GM12878 (cell line): ENCODE measurements around the gene MINDY3. TPM values are rescaled to one million over a fixed set of nuclear protein-coding genes. Genes with fewer than 3 reads are reported as not detected.

ENCODE experiments used
- ATAC-seq: fragments of 200-7000 bp; cut with Tn5 transposase; 3 replicates; pipeline ENCODE4 v1.9.1; 2020; ENCODE audit warnings: mild to moderate bottlenecking, moderate library complexity
- BruUV-seq: library from RNA; stranded (reverse); fragments of 400-500 nt; replicated peaks from 2 replicates; lab custom pipeline; 2021; lab: Mats Ljungman, UMichigan
- CTCF ChIA-PET: fragments of 300-600 bp; sonication (Branson Sonifier 250); formaldehyde crosslinking; extraction: SDS; loops from one replicate; lab custom pipeline; 2021; ENCODE audit warnings: inconsistent platforms; lab: Yijun Ruan, JAX
- POLR2A ChIA-PET: fragments of 350-600 bp; formaldehyde crosslinking; extraction: SDS; loops from one replicate; lab custom pipeline; 2021; ENCODE audit warnings: inconsistent platforms; lab: Charles Lee
- RAD21 ChIA-PET: fragments of 300-600 bp; sonication (Branson Sonifier 250); formaldehyde crosslinking; loops from one replicate; lab custom pipeline; 2023; ENCODE audit warnings: antibody characterized with exemption; ENCODE audit not compliant: unreplicated experiment; lab: Charles Lee
- SMC1A ChIA-PET: fragments of 300-600 bp; sonication (Branson Sonifier 250); formaldehyde crosslinking; loops from one replicate; lab custom pipeline; 2023; ENCODE audit not compliant: unreplicated experiment, uncharacterized antibody; lab: Charles Lee
- DNase-seq: peaks from one replicate; pipeline ENCODE4 v3.0.0-alpha.2; 2011; ENCODE audit warnings: low read depth, low spot score
- FAIRE-seq: peaks from 3 replicates; lab custom pipeline; 2011; peaks lifted over from hg19 to GRCh38; lab: Jason Lieb, UNC
- H2AFZ ChIP-seq: 2 replicates; pipeline ENCODE4 v1.6.0; 2011; ENCODE audit warnings: low read depth, low read length, control low read depth; ENCODE audit not compliant: control insufficient read depth
- H3K27ac ChIP-seq: 2 replicates; pipeline ENCODE4 v1.5.1; 2011; ENCODE audit warnings: control low read depth; ENCODE audit not compliant: control insufficient read depth, insufficient read depth
- H3K27me3 ChIP-seq, 2 experiments: replicated peaks in 1 of 2; 2 replicates each; pipeline versions ENCODE4 v1.6.0 to v1.6.1; 2011; ENCODE audit warnings: low read length in 1 of 2; ENCODE audit not compliant: control insufficient read depth in 2 of 2, insufficient read depth in 2 of 2
- H3K36me3 ChIP-seq, 2 experiments: 2 replicates each; pipeline ENCODE4 v1.5.1; 2011; ENCODE audit warnings: low read length in 1 of 2; ENCODE audit not compliant: control insufficient read depth in 2 of 2, insufficient read depth in 2 of 2
- H3K4me1 ChIP-seq: 2 replicates; pipeline ENCODE4 v1.6.1; 2011; ENCODE audit warnings: mild to moderate bottlenecking, low read length, moderate library complexity, mixed read lengths; ENCODE audit not compliant: control insufficient read depth, insufficient read depth
- H3K4me2 ChIP-seq: 2 replicates; pipeline ENCODE4 v1.6.0; 2011; ENCODE audit warnings: control low read depth; ENCODE audit not compliant: control insufficient read depth, insufficient read depth
- H3K4me3 ChIP-seq: fragments of 200-600 bp; sonication (generic); 2 replicates; pipeline ENCODE4 v1.5.1; 2016
- H3K79me2 ChIP-seq: 2 replicates; pipeline ENCODE4 v1.6.0; 2011; ENCODE audit warnings: low read length; ENCODE audit not compliant: control insufficient read depth, insufficient read depth
- H3K9ac ChIP-seq: 2 replicates; pipeline ENCODE4 v1.8.0; 2011; ENCODE audit warnings: low read length, control low read depth, mixed read lengths; ENCODE audit not compliant: control insufficient read depth, insufficient read depth
- H3K9me3 ChIP-seq: replicated peaks from 3 replicates; pipeline ENCODE4 v1.5.1; 2011; ENCODE audit warnings: mild to moderate bottlenecking, low read length; ENCODE audit not compliant: control insufficient read depth, insufficient read depth
- H4K20me1 ChIP-seq: 2 replicates; pipeline ENCODE4 v1.6.0; 2011; ENCODE audit not compliant: control insufficient read depth, insufficient read depth
- ATF7 ChIP-seq: fragments of 450-650 bp; IDR thresholded peaks from 2 replicates; pipeline ENCODE4 v1.6.1; 2016; ENCODE audit warnings: low read depth, mild to moderate bottlenecking
- BRCA1 ChIP-seq: IDR thresholded peaks from 2 replicates; pipeline ENCODE4 v1.6.1; 2011; ENCODE audit warnings: low read depth, low read length, improper control_type of control experiment
- CBFB ChIP-seq: IDR thresholded peaks from 2 replicates; pipeline ENCODE4 v1.6.1; 2016; ENCODE audit warnings: antibody characterized with exemption, low read depth
- CREB1 ChIP-seq: IDR thresholded peaks from 2 replicates; pipeline ENCODE4 v1.6.1; 2012; ENCODE audit warnings: low read depth, mild to moderate bottlenecking, inconsistent platforms
- EED ChIP-seq: sonication (generic); IDR thresholded peaks from 2 replicates; pipeline ENCODE4 v1.6.1; 2016; ENCODE audit warnings: antibody characterized with exemption, low read depth
- ETV6 ChIP-seq, 2 experiments: fragments of 450-650 bp in 1 of 2; IDR thresholded peaks in 1 of 2; conservative IDR thresholded peaks in 1 of 2; 2 replicates each; pipeline ENCODE4 v1.6.1; 2014; ENCODE audit warnings: antibody characterized with exemption in 1 of 2, borderline replicate concordance in 1 of 2, low read depth in 1 of 2, mild to moderate bottlenecking in 1 of 2, moderate library complexity in 1 of 2
- HDAC2 ChIP-seq: fragments of 200-600 bp; sonication (generic); IDR thresholded peaks from 2 replicates; pipeline ENCODE4 v1.6.1; 2017
- HDGF ChIP-seq: fragments of 450-650 bp; IDR thresholded peaks from 2 replicates; pipeline ENCODE4 v1.6.1; 2016; ENCODE audit warnings: antibody characterized with exemption
- MTA2 ChIP-seq: fragments of 450-650 bp; IDR thresholded peaks from 2 replicates; pipeline ENCODE4 v1.6.1; 2016; ENCODE audit warnings: low read depth, mild to moderate bottlenecking, moderate library complexity
- MTA3 ChIP-seq: IDR thresholded peaks from 2 replicates; pipeline ENCODE4 v1.6.1; 2012; ENCODE audit warnings: low read length, inconsistent platforms, borderline replicate concordance
- NBN ChIP-seq: fragments of 450-650 bp; IDR thresholded peaks from 2 replicates; pipeline ENCODE4 v1.6.1; 2016
- RBBP5 ChIP-seq: fragments of 200-600 bp; sonication (generic); conservative IDR thresholded peaks from 2 replicates; pipeline ENCODE4 v1.6.1; 2016
- SMAD1 ChIP-seq: fragments of 450-650 bp; IDR thresholded peaks from 2 replicates; pipeline ENCODE4 v1.6.1; 2018; ENCODE audit warnings: mild to moderate bottlenecking, low read depth; ENCODE audit not compliant: partially characterized antibody
- SMAD5 ChIP-seq: IDR thresholded peaks from 2 replicates; pipeline ENCODE4 v1.6.1; 2016; ENCODE audit warnings: antibody characterized with exemption, low read depth
- SP1 ChIP-seq: IDR thresholded peaks from one replicate; pipeline ENCODE4 v1.6.1; 2011; ENCODE audit warnings: low read depth, low read length
- ZNF24 ChIP-seq: fragments of 450-650 bp; IDR thresholded peaks from 2 replicates; pipeline ENCODE4 v1.6.1; 2017; ENCODE audit warnings: antibody characterized with exemption, mild to moderate bottlenecking
- whole genome bisulfite sequencing: methylation state at CpG from one replicate; pipeline ENCODE4 v1.1.6; 2016; ENCODE audit warnings: low lambda C conversion rate; ENCODE audit not compliant: insufficient replicate concordance, insufficient coverage; ENCODE audit errors: missing lambda C conversion rate; 5-methylcytosine and 5-hydroxymethylcytosine counted together
- in situ Hi-C: fragments of 300-500 bp; cut with MboI; formaldehyde crosslinking; loops from 9 replicates; pipeline ENCODE4 v1.14.3; 2018; ENCODE audit warnings: mixed read lengths
- intact Hi-C: fragments of 100-400 bp; cut with micrococcal nuclease; formaldehyde crosslinking; loops from one replicate; pipeline ENCODE4 v1.14.2; 2022; ENCODE audit not compliant: unreplicated experiment
- polyA plus RNA-seq, 11 experiments: library from polyadenylated mRNA; depleted of rRNA in 4 of 11; unstranded in 6 of 11; stranded (reverse) in 5 of 11; fragments of >200 nt; fragmentation: Nextera tagmentation in 4 of 11; fragmentation: Illumina TruSeq in 1 of 11; extraction: Ambion mirVana in 4 of 11; extraction: Trizol in 1 of 11; gene quantifications; 1 replicate in 1 of 11; 2 replicates in 10 of 11; pipeline versions ENCODE4 v1.2.1 to v1.2.3, GENCODE V29; 2011 to 2016; ENCODE audit warnings: inconsistent platforms in 2 of 11, missing spikeins in 2 of 11, low read depth in 1 of 11
- total RNA-seq, 4 experiments: library from RNA; depleted of rRNA in 3 of 4; stranded (reverse); fragments of >200 nt in 3 of 4; fragmentation: Illumina TruSeq in 1 of 4; extraction: Trizol in 1 of 4; gene quantifications; 2 replicates each; pipeline versions ENCODE4 v1.2.1 to v1.2.3, GENCODE V29; 2013 to 2021
- TF ChIP-seq, protein P1 (sequence below): IDR thresholded peaks from 2 replicates; pipeline ENCODE4 v1.6.1; 2012; ENCODE audit warnings: low read depth, low read length, improper control_type of control experiment
- TF ChIP-seq, protein P2 (sequence below): IDR thresholded peaks from 2 replicates; pipeline ENCODE4 v1.6.1; 2012; ENCODE audit warnings: low read depth, low read length, improper control_type of control experiment
- TF ChIP-seq, protein P3 (sequence below): IDR thresholded peaks from 2 replicates; pipeline ENCODE4 v1.6.1; 2011; ENCODE audit warnings: low read depth, mild to moderate bottlenecking, low read length, moderate library complexity, borderline replicate concordance; ENCODE audit errors: extremely low read depth

MINDY3 gene
- total and polyA plus RNA-seq, 10 of the 15 experiments (the other 5 are each of a cell fraction or from before 2014, with no cell fraction given): 12.0 to 23.6 (median 15.7) TPM

DNA sequence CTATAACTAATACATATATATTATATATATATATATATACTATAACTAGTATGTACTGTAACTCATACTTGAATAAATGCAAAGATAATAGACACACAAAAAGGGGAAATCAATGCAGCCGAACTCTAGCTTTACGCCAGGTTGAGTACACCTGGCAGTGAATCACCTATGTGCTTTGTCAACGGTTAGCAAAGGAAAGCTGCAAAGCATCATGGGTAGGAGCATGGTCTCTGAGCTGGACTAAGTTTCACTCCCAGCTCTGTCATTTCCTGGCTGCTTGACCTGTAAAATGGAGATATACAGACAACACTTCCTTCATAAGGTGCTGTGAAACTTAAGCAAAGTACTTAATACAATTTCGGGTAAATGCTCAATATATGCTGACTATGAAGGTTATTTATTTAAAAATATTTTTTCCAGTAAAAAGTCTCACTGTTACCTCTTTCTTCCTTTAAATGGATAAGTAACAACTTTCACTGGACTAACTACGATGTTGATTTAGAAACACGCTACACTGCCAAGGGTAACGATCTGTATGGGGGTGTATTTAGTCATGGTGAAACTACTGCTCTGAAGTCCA is 78.8 kb downstream of the MINDY3 start:
- no peak for DNase-seq
- ChIA-PET CTCF (no interaction called here), RAD21 (no interaction called here), POLR2A (no interaction called here), SMC1A (interaction anchor here (0.5 kb wide), 2 partner anchors 456 to 1157 kb away, joined by 3 to 4 read pairs; no protein-coding TSS in a partner anchor)
- no peaks in the 10 kb centered on the region for H3K27me3 ChIP-seq
- intact Hi-C loops (no loop called here), in situ Hi-C loops (no loop called here)
- ATAC-seq: no peak
- H3K27ac ChIP-seq: no peak overlapping the region
- WGBS: 97% methylated on average over 7 of the region's 7 CpGs
- BruUV-seq: no TSS peak
- H3K36me3 ChIP-seq: peaks cover 6 to 12% of the 10 kb centered on the region in 2 experiments; a peak in 2 of 4 replicates
- no peaks in the 10 kb centered on the region for H3K79me2 ChIP-seq
- no peaks in the 10 kb centered on the region for H4K20me1 ChIP-seq
- H3K4me1 ChIP-seq: no peaks in the 10 kb centered on the region
- TF ChIP-seq HDAC2 (no peak), ATF7 (no peak), BRCA1 (no peak), EED (no peak), RBBP5 (no peak), SP1 (no peak), SMAD1 (no peak), NBN (no peak), CREB1 (no peak), ZNF24 (no peak), CBFB (no peak), ETV6 (conservative IDR thresholded peaks at IDR 0.05 in 1 of 2, IDR thresholded peaks at IDR 0.05 in 1 of 2; ENCODE audit: borderline replicate concordance in 1 of 2, low read depth in 1 of 2) (no peak), MTA2 (no peak), SMAD5 (no peak), MTA3 (no peak), HDGF (no peak)
- TF ChIP-seq, protein P1, sequence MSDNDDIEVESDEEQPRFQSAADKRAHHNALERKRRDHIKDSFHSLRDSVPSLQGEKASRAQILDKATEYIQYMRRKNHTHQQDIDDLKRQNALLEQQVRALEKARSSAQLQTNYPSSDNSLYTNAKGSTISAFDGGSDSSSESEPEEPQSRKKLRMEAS: no peak
- TF ChIP-seq, protein P2, sequence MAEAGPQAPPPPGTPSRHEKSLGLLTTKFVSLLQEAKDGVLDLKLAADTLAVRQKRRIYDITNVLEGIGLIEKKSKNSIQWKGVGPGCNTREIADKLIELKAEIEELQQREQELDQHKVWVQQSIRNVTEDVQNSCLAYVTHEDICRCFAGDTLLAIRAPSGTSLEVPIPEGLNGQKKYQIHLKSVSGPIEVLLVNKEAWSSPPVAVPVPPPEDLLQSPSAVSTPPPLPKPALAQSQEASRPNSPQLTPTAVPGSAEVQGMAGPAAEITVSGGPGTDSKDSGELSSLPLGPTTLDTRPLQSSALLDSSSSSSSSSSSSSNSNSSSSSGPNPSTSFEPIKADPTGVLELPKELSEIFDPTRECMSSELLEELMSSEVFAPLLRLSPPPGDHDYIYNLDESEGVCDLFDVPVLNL: no peak
- TF ChIP-seq, protein P3, sequence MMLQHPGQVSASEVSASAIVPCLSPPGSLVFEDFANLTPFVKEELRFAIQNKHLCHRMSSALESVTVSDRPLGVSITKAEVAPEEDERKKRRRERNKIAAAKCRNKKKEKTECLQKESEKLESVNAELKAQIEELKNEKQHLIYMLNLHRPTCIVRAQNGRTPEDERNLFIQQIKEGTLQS: no peak
- H2AFZ ChIP-seq: no peak overlapping the region
- peaks cover 1% of the 10 kb centered on the region; the same call in 1 of the 3 replicates for H3K9me3 ChIP-seq
- no peak for FAIRE-seq
- H3K4me3 ChIP-seq: no peak overlapping the region
- no peak overlapping the region for H3K9ac ChIP-seq
- H3K4me2 ChIP-seq: no peak overlapping the region
